ENCODE results near the gene ATF7.

ATF7 gene

GRCh38 chr12:53500142-53500775, 125.9 kb downstream of the ATF7 start:
- no peaks in the 10 kb centered on the region for H3K9me3 ChIP-seq
- in situ Hi-C loops (cut with MboI; ENCODE audit: low sequenced_read_pairs): loop anchor here (10.0 kb wide), 1 partner anchor 175 kb away; the partner anchor contains the start of gene AAAS
- peaks cover 5% of the 10 kb centered on the region; the same call in 1 of the 2 replicates for H3K36me3 ChIP-seq (replicated peaks)
- H3K4me3 ChIP-seq: peak overlapping the region; percentile 66
- no peak for DNase-seq (ENCODE audit: low spot score in 2 of 2)
- no peaks in the 10 kb centered on the region for H3K27me3 ChIP-seq (ENCODE audit: low read depth)
- H3K4me1 ChIP-seq: peaks cover 18% of the 10 kb centered on the region

GRCh38 chr12:53499266-53500141, 126.7 kb downstream of the ATF7 start, which contains the start of gene MAP3K12:
Gene MAP3K12 (minus strand): TSS chr12:53499458. CDS start chr12:53487391, 12,067 bp downstream.
- Histone ChIP-seq H3K9me3 (no peaks in the 10 kb centered on the region), H3K27me3 (ENCODE audit: low read depth) (no peaks in the 10 kb centered on the region), H3K4me1 (peaks cover 18% of the 10 kb centered on the region), H3K4me3 (peak within 1 kb of the TSS; percentile 66), H3K36me3 (replicated peaks) (peaks cover 5% of the 10 kb centered on the region; the same call in 1 of the 2 replicates)
- in situ Hi-C loops (cut with MboI; ENCODE audit: low sequenced_read_pairs): loop anchor here (10.0 kb wide), 1 partner anchor 175 kb away; the partner anchor contains the start of gene AAAS
- DNase-seq (ENCODE audit: low spot score in 2 of 2): peak; percentile 48 to 77

- H3K27me3 ChIP-seq (ENCODE audit: low read depth): no peaks in the 10 kb centered on the region
- H3K9me3 ChIP-seq: no peaks in the 10 kb centered on the region
- in situ Hi-C loops (cut with MboI; ENCODE audit: low sequenced_read_pairs): no loop called here
- H3K4me1 ChIP-seq: peaks cover 22% of the 10 kb centered on the region
- no peak overlapping the region for H3K4me3 ChIP-seq
- DNase-seq (ENCODE audit: low spot score in 2 of 2): no peak
- H3K36me3 ChIP-seq (replicated peaks): no peaks in the 10 kb centered on the region
Observed at GRCh38 chr12:53498235-53498630, 127.9 kb downstream of the ATF7 start.

GRCh38 chr12:53497461-53497860, 128.7 kb downstream of the ATF7 start:
- no peaks in the 10 kb centered on the region for H3K9me3 ChIP-seq
- in situ Hi-C loops (cut with MboI; ENCODE audit: low sequenced_read_pairs): no loop called here
- no peak overlapping the region for H3K4me3 ChIP-seq
- no peak for DNase-seq (ENCODE audit: low spot score in 2 of 2)
- H3K27me3 ChIP-seq (ENCODE audit: low read depth): no peaks in the 10 kb centered on the region
- peaks cover 23% of the 10 kb centered on the region for H3K4me1 ChIP-seq
- no peaks in the 10 kb centered on the region for H3K36me3 ChIP-seq (replicated peaks)

- H3K4me3 ChIP-seq: no peak overlapping the region
- peaks cover 20% of the 10 kb centered on the region for H3K4me1 ChIP-seq
Observed at GRCh38 chr12:53496752-53497032, 129.5 kb downstream of the ATF7 start.

GRCh38 chr12:53495903-53496751, 130.1 kb downstream of the ATF7 start:
- DNase-seq (ENCODE audit: low spot score in 2 of 2): peak in 1 of 2 experiments; percentile 64
- in situ Hi-C loops (cut with MboI; ENCODE audit: low sequenced_read_pairs): no loop called here
- Histone ChIP-seq H3K36me3 (replicated peaks) (no peaks in the 10 kb centered on the region), H3K9me3 (no peaks in the 10 kb centered on the region), H3K4me3 (no peak overlapping the region), H3K27me3 (ENCODE audit: low read depth) (no peaks in the 10 kb centered on the region), H3K4me1 (peaks cover 17% of the 10 kb centered on the region)

More at GRCh38 chr12:53496752-53497032, 129.5 kb downstream of the ATF7 start:
- no peaks in the 10 kb centered on the region for H3K9me3 ChIP-seq
- no peaks in the 10 kb centered on the region for H3K27me3 ChIP-seq (ENCODE audit: low read depth)
- no peak for DNase-seq (ENCODE audit: low spot score in 2 of 2)
- no peaks in the 10 kb centered on the region for H3K36me3 ChIP-seq (replicated peaks)
- in situ Hi-C loops (cut with MboI; ENCODE audit: low sequenced_read_pairs): no loop called here

GRCh38 chr12:53493610-53494391, 132.4 kb downstream of the ATF7 start:
- in situ Hi-C loops (cut with MboI; ENCODE audit: low sequenced_read_pairs): no loop called here
- H3K4me3 ChIP-seq: peak overlapping the region; percentile 39

GRCh38 chr12:53492830-53493609, 133.2 kb downstream of the ATF7 start:
- no peaks in the 10 kb centered on the region for H3K9me3 ChIP-seq
- peak overlapping the region; percentile 39 for H3K4me3 ChIP-seq
- H3K4me1 ChIP-seq: peaks cover 9% of the 10 kb centered on the region; the same call in 1 of the 2 replicates
- DNase-seq (ENCODE audit: low spot score in 2 of 2): peak; percentile 72 to 96
- in situ Hi-C loops (cut with MboI; ENCODE audit: low sequenced_read_pairs): no loop called here
- peaks cover 3% of the 10 kb centered on the region for H3K36me3 ChIP-seq (replicated peaks)
- H3K27me3 ChIP-seq (ENCODE audit: low read depth): no peaks in the 10 kb centered on the region

More at GRCh38 chr12:53493610-53494391, 132.4 kb downstream of the ATF7 start:
- Histone ChIP-seq H3K9me3 (no peaks in the 10 kb centered on the region), H3K36me3 (replicated peaks) (no peaks in the 10 kb centered on the region), H3K27me3 (ENCODE audit: low read depth) (no peaks in the 10 kb centered on the region), H3K4me1 (peaks cover 9% of the 10 kb centered on the region; the same call in 1 of the 2 replicates)
- DNase-seq (ENCODE audit: low spot score in 2 of 2): no peak

GRCh38 chr12:53492188-53492587, 134.0 kb downstream of the ATF7 start:
- Histone ChIP-seq H3K4me3 (peak overlapping the region; percentile 39), H3K9me3 (no peaks in the 10 kb centered on the region), H3K4me1 (peaks cover 9% of the 10 kb centered on the region; the same call in 1 of the 2 replicates), H3K27me3 (ENCODE audit: low read depth) (no peaks in the 10 kb centered on the region), H3K36me3 (replicated peaks) (peaks cover 11% of the 10 kb centered on the region)
- in situ Hi-C loops (cut with MboI; ENCODE audit: low sequenced_read_pairs): no loop called here
- no peak for DNase-seq (ENCODE audit: low spot score in 2 of 2)

GRCh38 chr12:53489242-53489864, 136.8 kb downstream of the ATF7 start:
- Histone ChIP-seq H3K9me3 (no peaks in the 10 kb centered on the region), H3K4me1 (peaks cover 7% of the 10 kb centered on the region; the same call in 1 of the 2 replicates), H3K4me3 (no peak overlapping the region), H3K27me3 (ENCODE audit: low read depth) (no peaks in the 10 kb centered on the region), H3K36me3 (replicated peaks) (peaks cover 39% of the 10 kb centered on the region)
- in situ Hi-C loops (cut with MboI; ENCODE audit: low sequenced_read_pairs): no loop called here
- DNase-seq (ENCODE audit: low spot score in 2 of 2): no peak

GRCh38 chr12:53486736-53487487, 139.3 kb downstream of the ATF7 start:
- in situ Hi-C loops (cut with MboI; ENCODE audit: low sequenced_read_pairs): no loop called here
- no peaks in the 10 kb centered on the region for H3K9me3 ChIP-seq
- no peak overlapping the region for H3K4me3 ChIP-seq
- peaks cover 64% of the 10 kb centered on the region for H3K36me3 ChIP-seq (replicated peaks)
- DNase-seq (ENCODE audit: low spot score in 2 of 2): no peak
- H3K27me3 ChIP-seq (ENCODE audit: low read depth): no peaks in the 10 kb centered on the region
- no peaks in the 10 kb centered on the region for H3K4me1 ChIP-seq
